Left lung (tissue), 10 donors: ENCODE results near the gene DPH3. TPM values are rescaled to one million over a fixed set of nuclear protein-coding genes. Genes with fewer than 3 reads are reported as not detected.

Source experiments
- ATAC-seq: fragments of 200-7000 bp; cut with Tn5 transposase; one replicate; pipeline ENCODE4 v1.9.1; 2020; ENCODE audit warnings: moderate library complexity
- DNase-seq, 4 donors: peaks; one replicate each; pipeline ENCODE4 v3.0.0-alpha.2; 2013 to 2020
- H3K27ac ChIP-seq, 2 donors: fragments of 200-600 bp; sonication (generic) in 1 of 2; one replicate each; pipeline versions ENCODE4 v1.5.0 to v1.8.0; 2020 to 2021
- H3K27me3 ChIP-seq, 2 donors: fragments of 200-600 bp; sonication (generic) in 1 of 2; one replicate each; pipeline versions ENCODE4 v1.5.0 to v1.8.0; 2020 to 2021
- H3K36me3 ChIP-seq, 2 donors: fragments of 200-600 bp; sonication (generic) in 1 of 2; one replicate each; pipeline versions ENCODE4 v1.5.0 to v1.8.0; 2020 to 2021
- H3K4me1 ChIP-seq, 2 donors: fragments of 200-600 bp; one replicate each; pipeline ENCODE4 v1.8.0; 2021
- H3K4me3 ChIP-seq, 2 donors: fragments of 200-600 bp; sonication (generic) in 1 of 2; one replicate each; pipeline versions ENCODE4 v1.5.0 to v1.8.0; 2020 to 2021; ENCODE audit warnings: mild to moderate bottlenecking in 1 of 2
- H3K9me3 ChIP-seq, 2 donors: fragments of 200-600 bp; sonication (generic) in 1 of 2; one replicate each; pipeline versions ENCODE4 v1.5.0 to v1.8.0; 2020 to 2021
- CTCF ChIP-seq, 2 donors: fragments of 200-600 bp; sonication (generic) in 1 of 2; IDR thresholded peaks; one replicate each; pipeline versions ENCODE4 v1.5.0 to v1.8.0; 2021; ENCODE audit warnings: antibody characterized with exemption in 2 of 2
- intact Hi-C, 2 donors: fragments of 100-400 bp; cut with DNase I; formaldehyde crosslinking; loops; one replicate each; pipeline versions ENCODE4 v1.11.2 to v1.14.2; 2022
- polyA plus RNA-seq, 6 donors: library from polyadenylated mRNA; unstranded; fragments of 120-200 nt; gene quantifications; one replicate each; pipeline ENCODE4 v1.2.1, GENCODE V29; 2013; ENCODE audit not compliant: insufficient read length in 6 of 6
- total RNA-seq, 2 donors: library from RNA; stranded (reverse); fragmentation: NEBNext Ultra II Directional; extraction: Animal tissue kit (Norgen Biotek cat#: 25700); gene quantifications; one replicate each; pipeline ENCODE4 v1.2.1, GENCODE V29; 2021
- donor health status: DM: no; HTN: yes; CAD: no.
- donor health status: DM: no; HTN: no; CAD: no.

The DPH3 gene
- total and polyA plus RNA-seq, 8 donors, result 15.4 to 30.4 (median 18.9) TPM

GRCh38 chr3:16277471-16277870, 12.7 kb upstream of the DPH3 start:
- Histone ChIP-seq H3K27me3 (no peaks in the 10 kb centered on the region), H3K36me3 (peaks cover 0 to 19% of the 10 kb centered on the region in 2 donors), H3K4me3 (no peak overlapping the region), H3K4me1 (no peaks in the 10 kb centered on the region), H3K9me3 (no peaks in the 10 kb centered on the region), H3K27ac (no peak overlapping the region)
- TF ChIP-seq CTCF (IDR thresholded peaks at IDR 0.05), result no peak
- DNase-seq (no peak), ATAC-seq (no peak)
- intact Hi-C loops, result no loop called here

GRCh38 chr3:16273867-16274266, 9.1 kb upstream of the DPH3 start:
- intact Hi-C loops, result no loop called here
- peaks cover 0 to 44% of the 10 kb centered on the region in 2 donors for H3K36me3 ChIP-seq

GRCh38 chr3:16272588-16272987, 7.8 kb upstream of the DPH3 start:
- Histone ChIP-seq H3K36me3 (peaks cover 0 to 38% of the 10 kb centered on the region in 2 donors), H3K4me3 (no peak overlapping the region), H3K27ac (no peak overlapping the region), H3K27me3 (no peaks in the 10 kb centered on the region), H3K9me3 (no peaks in the 10 kb centered on the region), H3K4me1 (peaks cover 0 to 5% of the 10 kb centered on the region in 2 donors)
- ATAC-seq, result no peak
- TF ChIP-seq CTCF (IDR thresholded peaks at IDR 0.05), result no peak
- intact Hi-C loops, result no loop called here
- DNase-seq, result no peak

More at GRCh38 chr3:16273867-16274266, 9.1 kb upstream of the DPH3 start:
- Histone ChIP-seq H3K4me1 (no peaks in the 10 kb centered on the region), H3K27ac (no peak overlapping the region), H3K4me3 (no peak overlapping the region), H3K9me3 (no peaks in the 10 kb centered on the region), H3K27me3 (no peaks in the 10 kb centered on the region)
- no peak for TF ChIP-seq CTCF (IDR thresholded peaks at IDR 0.05)
- ATAC-seq (no peak), DNase-seq (no peak)

- Histone ChIP-seq H3K36me3 (peaks cover 0 to 33% of the 10 kb centered on the region in 2 donors), H3K27ac (no peak overlapping the region), H3K9me3 (no peaks in the 10 kb centered on the region), H3K4me3 (no peak overlapping the region), H3K27me3 (no peaks in the 10 kb centered on the region), H3K4me1 (peaks cover 4 to 16% of the 10 kb centered on the region in 2 donors)
- no peak for ATAC-seq
- TF ChIP-seq CTCF (IDR thresholded peaks at IDR 0.05), result no peak
- intact Hi-C loops, result no loop called here
- DNase-seq, result no peak
Observed at GRCh38 chr3:16270855-16271254, 6.1 kb upstream of the DPH3 start.

- no peak for ATAC-seq
- intact Hi-C loops, result no loop called here
Observed at GRCh38 chr3:16266714-16267113, 2.0 kb upstream of the DPH3 start.

More at GRCh38 chr3:16266714-16267113, 2.0 kb upstream of the DPH3 start:
- Histone ChIP-seq H3K4me3 (no peak overlapping the region), H3K27ac (no peak overlapping the region), H3K27me3 (no peaks in the 10 kb centered on the region), H3K4me1 (peaks cover 16 to 49% of the 10 kb centered on the region in 2 donors), H3K36me3 (peaks cover 0 to 23% of the 10 kb centered on the region in 2 donors), H3K9me3 (no peaks in the 10 kb centered on the region)
- no peak for DNase-seq
- no peak for TF ChIP-seq CTCF (IDR thresholded peaks at IDR 0.05)
